ENCODE results near the gene PPA2.
A peak's percentile ranks its signal among the peaks of the same experiment; 100 is the strongest.

The PPA2 gene

GRCh38 chr4:105496899-105497298 is 23.0 kb upstream of the PPA2 start:
- DNase-seq (ENCODE audit: extremely low read depth, low read depth), result no peak

DNA sequence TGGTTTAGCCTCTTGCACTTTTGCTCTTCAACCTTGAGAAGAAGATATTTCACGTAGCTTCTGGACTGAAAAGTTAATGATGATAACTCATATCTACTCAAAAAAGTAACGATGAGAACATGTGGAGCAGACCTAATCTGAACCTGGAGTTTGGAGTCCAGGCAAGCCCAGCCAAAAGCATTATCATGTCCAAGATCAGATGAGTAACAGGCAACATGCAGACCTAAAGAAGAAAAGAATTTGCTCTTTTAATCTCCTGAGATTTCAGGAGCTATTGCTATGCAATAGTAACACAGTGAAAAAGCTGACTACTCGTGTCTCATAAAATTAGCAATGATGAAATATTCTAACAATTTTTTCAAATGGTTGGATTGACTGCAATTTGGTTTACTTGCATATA is 21.8 kb upstream of the PPA2 start:
- TF ChIP-seq, protein P1, sequence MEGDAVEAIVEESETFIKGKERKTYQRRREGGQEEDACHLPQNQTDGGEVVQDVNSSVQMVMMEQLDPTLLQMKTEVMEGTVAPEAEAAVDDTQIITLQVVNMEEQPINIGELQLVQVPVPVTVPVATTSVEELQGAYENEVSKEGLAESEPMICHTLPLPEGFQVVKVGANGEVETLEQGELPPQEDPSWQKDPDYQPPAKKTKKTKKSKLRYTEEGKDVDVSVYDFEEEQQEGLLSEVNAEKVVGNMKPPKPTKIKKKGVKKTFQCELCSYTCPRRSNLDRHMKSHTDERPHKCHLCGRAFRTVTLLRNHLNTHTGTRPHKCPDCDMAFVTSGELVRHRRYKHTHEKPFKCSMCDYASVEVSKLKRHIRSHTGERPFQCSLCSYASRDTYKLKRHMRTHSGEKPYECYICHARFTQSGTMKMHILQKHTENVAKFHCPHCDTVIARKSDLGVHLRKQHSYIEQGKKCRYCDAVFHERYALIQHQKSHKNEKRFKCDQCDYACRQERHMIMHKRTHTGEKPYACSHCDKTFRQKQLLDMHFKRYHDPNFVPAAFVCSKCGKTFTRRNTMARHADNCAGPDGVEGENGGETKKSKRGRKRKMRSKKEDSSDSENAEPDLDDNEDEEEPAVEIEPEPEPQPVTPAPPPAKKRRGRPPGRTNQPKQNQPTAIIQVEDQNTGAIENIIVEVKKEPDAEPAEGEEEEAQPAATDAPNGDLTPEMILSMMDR (IDR thresholded peaks at IDR 0.05; ENCODE audit: low read depth, low read length), result no peak
- DNase-seq (ENCODE audit: extremely low read depth, low read depth), result no peak

More at GRCh38 chr4:105496899-105497298, 23.0 kb upstream of the PPA2 start:
- TF ChIP-seq, protein P1 (IDR thresholded peaks at IDR 0.05; ENCODE audit: low read depth, low read length), result no peak; the same call in 1 of the 2 replicates

- TF ChIP-seq, protein P1 (IDR thresholded peaks at IDR 0.05; ENCODE audit: low read depth, low read length), result no peak
- no peak for DNase-seq (ENCODE audit: extremely low read depth, low read depth)
Measured at GRCh38 chr4:105490523-105490922, 16.7 kb upstream of the PPA2 start.

DNA sequence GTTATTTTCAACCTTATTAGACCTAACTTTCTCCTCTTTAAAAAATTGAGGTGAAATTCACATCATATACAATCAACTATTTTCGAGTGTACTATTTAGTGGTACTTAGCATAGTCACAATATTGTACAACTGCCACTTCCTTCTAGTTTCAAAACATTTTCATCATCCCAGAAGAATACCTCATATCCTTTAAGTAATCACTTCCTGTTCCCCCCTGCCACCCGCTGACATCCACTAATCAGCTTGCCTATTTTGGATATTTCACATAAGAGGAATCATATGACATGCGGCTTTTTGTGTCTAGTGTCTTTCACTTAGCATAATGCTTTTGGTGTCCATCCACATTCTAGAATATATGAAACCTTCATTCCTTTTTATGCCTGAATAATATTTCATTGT is 10.0 kb upstream of the PPA2 start:
- DNase-seq (ENCODE audit: extremely low read depth, low read depth), result no peak
- TF ChIP-seq, protein P1 (IDR thresholded peaks at IDR 0.05; ENCODE audit: low read depth, low read length), result no peak

- TF ChIP-seq, protein P1 (IDR thresholded peaks at IDR 0.05; ENCODE audit: low read depth, low read length), result peak; percentile 88
- DNase-seq (ENCODE audit: extremely low read depth, low read depth), result peak; percentile 57
Measured at GRCh38 chr4:105474099-105474518, 247 bp upstream of the PPA2 start.

DNA sequence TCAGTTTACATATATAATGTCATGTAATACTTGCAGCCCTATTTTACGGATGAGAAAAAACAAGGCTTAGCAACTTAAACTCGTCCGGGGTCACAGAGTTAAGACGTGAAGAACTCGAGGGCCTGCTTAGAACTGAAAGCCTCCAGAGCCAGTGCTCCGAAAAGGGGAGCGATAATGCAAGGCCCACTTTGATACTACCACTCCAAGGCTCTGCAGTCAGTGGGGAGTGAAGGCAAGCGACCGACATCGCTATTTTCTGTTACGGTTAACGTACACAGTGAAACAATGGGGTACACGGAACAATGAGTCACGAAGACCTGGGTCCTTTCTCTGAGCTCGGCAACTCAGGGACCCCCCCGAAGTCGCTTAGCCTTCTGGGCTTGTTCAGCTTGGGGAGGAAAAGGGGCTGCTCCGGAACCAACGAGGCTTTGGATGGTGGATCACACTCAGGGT is 965 bp downstream of the PPA2 start:
- TF ChIP-seq, protein P1 (IDR thresholded peaks at IDR 0.05; ENCODE audit: low read depth, low read length), result no peak
- DNase-seq (ENCODE audit: extremely low read depth, low read depth), result no peak

DNA sequence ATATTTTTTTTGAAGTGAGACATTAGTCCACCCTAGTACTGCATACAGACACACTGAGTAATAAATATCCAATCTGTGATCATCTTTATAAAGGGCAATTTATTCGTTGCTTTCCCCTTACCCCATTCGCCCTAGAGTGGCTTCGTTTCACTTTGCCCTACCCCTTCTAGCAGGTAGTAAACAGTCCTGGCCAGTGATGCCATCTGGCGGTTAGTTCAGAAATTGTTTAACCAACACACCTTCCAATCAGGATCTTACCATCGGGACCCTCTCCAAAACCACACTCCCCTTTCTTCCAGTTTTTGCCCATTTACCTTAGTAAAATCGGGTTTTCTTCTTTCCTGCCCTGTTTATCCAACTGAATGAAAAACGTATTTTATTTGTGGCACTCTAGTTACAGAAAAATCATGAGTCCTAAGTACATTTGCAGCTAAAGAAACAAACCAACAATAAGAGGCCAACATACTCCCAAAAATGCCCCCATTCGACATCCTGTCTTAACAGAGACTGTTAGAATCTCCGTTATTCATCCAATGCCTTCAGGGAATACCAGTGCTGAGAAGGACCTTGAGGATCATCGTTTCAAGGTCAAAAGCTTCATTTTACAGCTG is 2.2 kb downstream of the PPA2 start:
- TF ChIP-seq, protein P1 (IDR thresholded peaks at IDR 0.05; ENCODE audit: low read depth, low read length), result peak; percentile 58

More for the DNA sequence above, 2.2 kb downstream of the PPA2 start:
- peak; percentile 43 for DNase-seq (ENCODE audit: extremely low read depth, low read depth)

Measured in AG09319 (cell line).